H1 (cell line): ENCODE measurements around the gene SSBP3. TPM values are rescaled to one million over a fixed set of nuclear protein-coding genes. Genes with fewer than 3 reads are reported as not detected.
"Not testable (repeated sequence)": the region's sequence is repeated elsewhere in the genome, so short reads cannot be mapped to it uniquely, and the experiment has no call there.

Source experiments
- CTCF ChIA-PET: fragments of 300-600 bp; sonication (Branson Sonifier 250); formaldehyde crosslinking; loops from one replicate; lab custom pipeline; 2021; ENCODE audit not compliant: partially characterized antibody; lab: Charles Lee
- POLR2A ChIA-PET: fragments of 300-600 bp; sonication (Branson Sonifier 250); formaldehyde crosslinking; loops from one replicate; lab custom pipeline; 2021; ENCODE audit warnings: inconsistent platforms; ENCODE audit not compliant: partially characterized antibody; lab: Charles Lee
- DNase-seq, 2 experiments: peaks; one replicate each; pipeline versions ENCODE4 v3.0.0 to v3.0.0-alpha.2; 2010 to 2022; ENCODE audit warnings: low spot score in 2 of 2, low read depth in 1 of 2, mixed read lengths in 1 of 2
- FAIRE-seq: peaks from 2 replicates; lab custom pipeline; 2011; peaks lifted over from hg19 to GRCh38; lab: Jason Lieb, UNC
- H2AFZ ChIP-seq: 2 replicates; pipeline ENCODE4 v1.8.1; 2012; ENCODE audit warnings: low read length, inconsistent platforms
- H2AK5ac ChIP-seq: 2 replicates; pipeline ENCODE4 v1.6.1; 2013; ENCODE audit warnings: low read depth, low read length
- H2BK120ac ChIP-seq: replicated peaks from 2 replicates; pipeline ENCODE3; 2013; ENCODE audit warnings: low read depth, low read length, inconsistent platforms
- H2BK12ac ChIP-seq: 2 replicates; pipeline ENCODE4 v1.6.1; 2013; ENCODE audit warnings: low read depth, low read length
- H2BK15ac ChIP-seq: 2 replicates; pipeline ENCODE4 v1.6.1; 2013; ENCODE audit warnings: low read length
- H2BK20ac ChIP-seq: 2 replicates; pipeline ENCODE4 v1.6.1; 2013; ENCODE audit warnings: low read length
- H2BK5ac ChIP-seq: 2 replicates; pipeline ENCODE4 v1.6.1; 2013; ENCODE audit warnings: low read depth, low read length
- H3K14ac ChIP-seq: 2 replicates; pipeline ENCODE4 v1.6.1; 2013; ENCODE audit warnings: inconsistent platforms; ENCODE audit not compliant: insufficient read length
- H3K18ac ChIP-seq: 2 replicates; pipeline ENCODE4 v1.6.1; 2013; ENCODE audit warnings: low read length; ENCODE audit errors: extremely low read depth
- H3K23ac ChIP-seq: 2 replicates; pipeline ENCODE4 v1.6.1; 2013; ENCODE audit warnings: inconsistent platforms; ENCODE audit not compliant: insufficient read length
- H3K23me2 ChIP-seq: 2 replicates; pipeline ENCODE4 v1.6.1; 2013; ENCODE audit warnings: low read depth, low read length
- H3K27ac ChIP-seq: 2 replicates; pipeline ENCODE4 v1.6.1; 2011; ENCODE audit warnings: low read depth, low read length, inconsistent platforms
- H3K27me3 ChIP-seq, 4 experiments: replicated peaks in 1 of 4; 1 replicate in 1 of 4; 2 replicates in 3 of 4; pipeline versions ENCODE4 v1.6.1 to v1.8.1; 2011 to 2013; ENCODE audit warnings: low read length in 3 of 4, mild to moderate bottlenecking in 3 of 4, inconsistent platforms in 2 of 4, mixed read lengths in 2 of 4, moderate library complexity in 1 of 4; ENCODE audit not compliant: control insufficient read depth in 3 of 4, insufficient read depth in 3 of 4; ENCODE audit errors: extremely low read depth in 1 of 4
- H3K36me3 ChIP-seq, 4 experiments: 2 replicates each; pipeline versions ENCODE4 v1.6.1 to v1.8.1; 2011 to 2013; ENCODE audit warnings: mild to moderate bottlenecking in 4 of 4, low read length in 3 of 4, moderate library complexity in 2 of 4, control low read depth in 1 of 4, inconsistent platforms in 1 of 4; ENCODE audit not compliant: insufficient read depth in 4 of 4, control insufficient read depth in 2 of 4
- H3K4ac ChIP-seq: replicated peaks from 2 replicates; pipeline ENCODE3; 2013; ENCODE audit warnings: low read length, low read depth, mixed read lengths, inconsistent platforms; ENCODE audit not compliant: insufficient read length
- H3K4me1 ChIP-seq, 4 experiments: replicated peaks in 1 of 4; 1 replicate in 1 of 4; 2 replicates in 3 of 4; pipeline versions ENCODE4 v1.6.1 to v1.8.1; 2011 to 2013; ENCODE audit warnings: low read length in 3 of 4, inconsistent platforms in 2 of 4, mixed read lengths in 1 of 4; ENCODE audit not compliant: insufficient read depth in 4 of 4, control insufficient read depth in 3 of 4
- H3K4me2 ChIP-seq, 2 experiments: 2 replicates each; pipeline versions ENCODE4 v1.6.1 to v1.8.1; 2011 to 2013; ENCODE audit warnings: low read depth in 2 of 2, low read length in 2 of 2, control low read depth in 1 of 2, inconsistent platforms in 1 of 2, mild to moderate bottlenecking in 1 of 2; ENCODE audit not compliant: insufficient read depth in 1 of 2
- H3K4me3 ChIP-seq, 4 experiments: fragments of 200-600, 300-600 bp in 1 of 4; sonication (generic), shearing (Covaris generic), sonication (Bioruptor Twin) in 1 of 4; 2 replicates each; pipeline versions ENCODE4 v1.5.1 to v1.8.1; 2011 to 2016; ENCODE audit warnings: low read length in 4 of 4, low read depth in 3 of 4, control low read depth in 2 of 4, inconsistent platforms in 2 of 4, mild to moderate bottlenecking in 2 of 4, mixed read lengths in 1 of 4, moderate library complexity in 1 of 4; ENCODE audit not compliant: insufficient read depth in 2 of 4; ENCODE audit errors: extremely low read depth in 1 of 4
- H3K56ac ChIP-seq: replicated peaks from 2 replicates; pipeline ENCODE3; 2013; ENCODE audit warnings: low read depth, mild to moderate bottlenecking, mixed read lengths, low read length, inconsistent platforms; ENCODE audit not compliant: insufficient read length
- H3K79me1 ChIP-seq: 2 replicates; pipeline ENCODE4 v1.6.1; 2013; ENCODE audit warnings: low read depth, low read length, control low read depth
- H3K79me2 ChIP-seq, 2 experiments: 2 replicates each; pipeline versions ENCODE4 v1.6.1 to v1.8.1; 2012 to 2013; ENCODE audit warnings: low read length in 2 of 2, mild to moderate bottlenecking in 2 of 2, inconsistent platforms in 1 of 2; ENCODE audit not compliant: insufficient read depth in 2 of 2, control insufficient read depth in 1 of 2
- H3K9ac ChIP-seq, 4 experiments: replicated peaks in 1 of 4; 1 replicate in 1 of 4; 2 replicates in 3 of 4; pipeline versions ENCODE4 v1.6.1 to v1.8.1; 2011 to 2013; ENCODE audit warnings: low read depth in 3 of 4, low read length in 3 of 4, control low read depth in 2 of 4, mild to moderate bottlenecking in 2 of 4, moderate library complexity in 2 of 4, inconsistent platforms in 1 of 4; ENCODE audit errors: extremely low read depth in 1 of 4
- H3K9me3 ChIP-seq, 2 experiments: 2 replicates each; pipeline versions ENCODE4 v1.6.1 to v1.8.1; 2012 to 2013; ENCODE audit warnings: mild to moderate bottlenecking in 2 of 2, moderate library complexity in 2 of 2, control low read depth in 1 of 2, inconsistent platforms in 1 of 2, low read depth in 1 of 2, low read length in 1 of 2, mixed read lengths in 1 of 2; ENCODE audit not compliant: insufficient read depth in 2 of 2
- H4K20me1 ChIP-seq, 2 experiments: replicated peaks in 1 of 2; 2 replicates each; pipeline versions ENCODE3 to v1.8.1; 2011 to 2013; ENCODE audit warnings: inconsistent platforms in 2 of 2, low read length in 2 of 2, mild to moderate bottlenecking in 1 of 2; ENCODE audit not compliant: insufficient read depth in 2 of 2, control insufficient read depth in 1 of 2
- H4K5ac ChIP-seq: 2 replicates; pipeline ENCODE4 v1.6.1; 2013; ENCODE audit warnings: low read length, low read depth, mixed read lengths, inconsistent platforms; ENCODE audit not compliant: insufficient read length
- H4K8ac ChIP-seq: 2 replicates; pipeline ENCODE4 v1.8.0; 2013; ENCODE audit warnings: mild to moderate bottlenecking, moderate library complexity, low read length, inconsistent platforms; ENCODE audit not compliant: insufficient read depth; ENCODE audit errors: extremely low read depth
- H4K91ac ChIP-seq: replicated peaks from 2 replicates; pipeline ENCODE3; 2013; ENCODE audit warnings: low read length, mixed read lengths, inconsistent platforms; ENCODE audit not compliant: insufficient read length
- HDAC6 ChIP-seq: IDR thresholded peaks from one replicate; pipeline ENCODE4 v1.7.1; 2012; ENCODE audit warnings: low read depth, mild to moderate bottlenecking, inconsistent platforms, low read length, moderate library complexity
- MAFK ChIP-seq: IDR thresholded peaks from 2 replicates; pipeline ENCODE4 v1.6.1; 2012; ENCODE audit warnings: low read depth, mild to moderate bottlenecking, improper control_type of control experiment, low read length
- PHF8 ChIP-seq: fragments of 200-600 bp; sonication (generic); conservative IDR thresholded peaks from 2 replicates; pipeline ENCODE4 v1.7.1; 2012; ENCODE audit warnings: low read depth, mild to moderate bottlenecking, inconsistent platforms, low read length, moderate library complexity
- RBBP5 ChIP-seq: IDR thresholded peaks from 2 replicates; pipeline ENCODE4 v1.7.1; 2012; ENCODE audit warnings: low read depth, mild to moderate bottlenecking, inconsistent platforms, low read length, moderate library complexity, borderline replicate concordance
- SAP30 ChIP-seq: fragments of 300-600 bp; sonication (generic); IDR thresholded peaks from 2 replicates; pipeline ENCODE4 v1.7.1; 2012; ENCODE audit warnings: low read length, moderate library complexity, mild to moderate bottlenecking, inconsistent platforms; ENCODE audit not compliant: insufficient read depth, insufficient replicate concordance
- SIN3A ChIP-seq, 2 experiments: IDR thresholded peaks in 1 of 2; conservative IDR thresholded peaks in 1 of 2; 2 replicates each; pipeline ENCODE4 v1.6.1; 2011 to 2012; ENCODE audit warnings: low read length in 2 of 2, improper control_type of control experiment in 1 of 2, low read depth in 1 of 2, mild to moderate bottlenecking in 1 of 2
- SP1 ChIP-seq: IDR thresholded peaks from 2 replicates; pipeline ENCODE4 v1.6.1; 2011; ENCODE audit warnings: low read depth, low read length
- TAF1 ChIP-seq: IDR thresholded peaks from 2 replicates; pipeline ENCODE4 v1.6.1; 2011; ENCODE audit warnings: mild to moderate bottlenecking, low read depth, low read length
- WGBS, 2 experiments: shearing (Covaris generic) in 1 of 2; methylation state at CpG; one replicate each; pipeline versions ENCODE4 v1.1.6 to v1.1.7; 2013 to 2015; ENCODE audit warnings: low lambda C conversion rate in 2 of 2, mixed read lengths in 2 of 2, inconsistent platforms in 1 of 2, low coverage in 1 of 2, missing lambda C conversion rate in 1 of 2; ENCODE audit not compliant: insufficient replicate concordance in 2 of 2, insufficient coverage in 1 of 2, insufficient read length in 1 of 2; ENCODE audit errors: extremely low coverage in 1 of 2, missing lambda C conversion rate in 1 of 2; 5-methylcytosine and 5-hydroxymethylcytosine counted together
- polyA plus RNA-seq, 7 experiments: library from polyadenylated mRNA; depleted of rRNA in 3 of 7; stranded (reverse) in 5 of 7; unstranded in 2 of 7; fragments of >200 nt in 5 of 7; fragments of 200-250 nt in 2 of 7; gene quantifications; 1 replicate in 5 of 7; 2 replicates in 1 of 7; 4 replicates in 1 of 7; pipeline versions ENCODE4 v1.2.1 to v1.2.3, GENCODE V29; 2011 to 2013; ENCODE audit warnings: missing spikeins in 2 of 7, mixed read lengths in 2 of 7
- total RNA-seq: library from RNA; stranded (reverse); fragmentation: NEBNext Ultra II Directional; extraction: Animal tissue kit (Norgen Biotek cat#: 25700); gene quantifications from 2 replicates; pipeline ENCODE4 v1.2.1, GENCODE V29; 2021

SSBP3 gene
- total and polyA plus RNA-seq, 2 of the 8 experiments (the other 6 are each of a cell fraction or from before 2014, with no cell fraction given), result 99.7 to 133 TPM

DNA sequence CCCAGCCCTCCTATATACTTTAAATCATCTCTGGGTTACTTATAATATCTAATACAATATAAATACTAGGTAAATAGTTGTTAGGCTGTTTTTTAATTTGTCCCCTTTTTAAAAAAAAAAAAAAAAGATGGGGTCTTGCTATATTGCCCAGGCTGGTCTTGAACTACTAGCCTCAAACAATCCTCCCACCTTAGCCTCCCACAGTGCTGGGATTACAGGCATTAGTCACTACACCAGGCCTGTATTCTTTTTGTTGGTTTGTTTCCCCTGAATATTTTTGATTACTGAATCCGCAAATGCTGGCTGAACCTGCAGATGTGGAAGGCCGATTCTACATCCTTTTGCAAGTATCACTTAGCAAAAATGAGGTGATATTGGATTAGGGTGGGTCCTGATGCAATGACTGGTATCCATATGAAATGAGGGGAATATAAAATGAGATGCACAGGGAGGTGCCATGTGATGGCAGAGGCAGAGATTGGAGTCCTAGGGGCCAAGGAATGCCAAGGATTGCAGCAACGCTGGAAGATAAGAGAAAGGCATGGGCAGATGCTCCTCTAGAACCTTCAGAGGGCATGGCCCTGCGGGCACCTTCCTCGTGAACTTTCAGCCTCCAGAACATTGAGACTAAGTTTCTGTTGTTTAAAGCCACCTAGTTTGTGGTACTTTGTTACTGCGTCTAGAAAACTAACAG lies 58.8 kb downstream of the SSBP3 start (continued):
- no peak for TF ChIP-seq PHF8
- TF ChIP-seq TAF1, result no peak
- no peak for TF ChIP-seq SP1
- TF ChIP-seq HDAC6, result no peak
- no peak for TF ChIP-seq SIN3A (conservative IDR thresholded peaks at IDR 0.05 in 1 of 2, IDR thresholded peaks at IDR 0.05 in 1 of 2; ENCODE audit: low read depth in 1 of 2, low read length in 2 of 2)
- no peak for TF ChIP-seq SAP30
- TF ChIP-seq MAFK, result no peak
- no peak for TF ChIP-seq RBBP5

DNA sequence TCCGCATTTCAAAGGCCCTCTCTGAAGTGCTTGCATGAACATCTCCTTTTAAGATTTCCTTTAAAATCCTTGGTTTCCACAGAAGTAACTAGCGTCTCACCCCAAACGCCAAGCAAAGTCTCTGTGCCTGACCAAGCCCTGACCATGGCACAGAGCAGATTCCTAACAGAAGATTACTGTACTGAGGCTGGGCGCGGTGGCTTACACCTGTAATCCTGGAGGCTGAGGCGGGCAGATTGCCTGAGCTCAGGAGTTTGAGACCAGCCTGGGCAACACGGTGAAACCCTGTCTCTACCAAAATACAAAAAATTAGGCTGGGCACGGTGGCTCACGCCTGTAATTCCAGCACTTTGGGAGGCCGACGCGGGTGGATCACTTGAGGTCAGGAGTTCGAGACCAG lies 60.6 kb downstream of the SSBP3 start:
- CTCF ChIA-PET, result interaction anchor here (0.8 to 1.2 kb wide), 5 partner anchors 12 to 276 kb away, joined by 3 to 4 read pairs (median 4); no protein-coding TSS in a partner anchor
- H2BK12ac ChIP-seq, H2BK15ac ChIP-seq, H3K23me2 ChIP-seq, H3K4me3 ChIP-seq, H2AK5ac ChIP-seq, H3K36me3 ChIP-seq, H2BK20ac ChIP-seq, H3K9ac ChIP-seq, H3K4ac ChIP-seq, H3K18ac ChIP-seq, H2AFZ ChIP-seq, H3K23ac ChIP-seq, H3K27ac ChIP-seq, H3K9me3 ChIP-seq, H4K5ac ChIP-seq, H4K8ac ChIP-seq, H2BK5ac ChIP-seq, H3K27me3 ChIP-seq, DNase-seq, H3K4me2 ChIP-seq, H4K91ac ChIP-seq, H2BK120ac ChIP-seq, H3K14ac ChIP-seq, H3K56ac ChIP-seq, FAIRE-seq: not testable (repeated sequence)
- WGBS, 2 experiments, result 82% methylated on average over 12 of the region's 13 CpGs; no CpG with 5 or more reads in 1 of the 2 experiments
- Histone ChIP-seq H3K79me1 (peaks cover 27% of the 10 kb centered on the region), H3K79me2 (peaks cover 6 to 94% of the 10 kb centered on the region in 2 experiments), H3K4me1 (peaks cover 25 to 42% (median 33%) of the 10 kb centered on the region in 4 experiments), H4K20me1 (peaks cover 6 to 33% of the 10 kb centered on the region in 2 experiments)
- POLR2A ChIA-PET, result interaction anchor here (0.7 to 1.6 kb wide), 5 partner anchors 13 to 35 kb away, joined by 3 to 6 read pairs (median 3); no protein-coding TSS in a partner anchor
